Esophagus muscularis mucosa (tissue), 4 donors: ENCODE data around the gene NEB. TPM values are rescaled to one million over a fixed set of nuclear protein-coding genes. Genes with fewer than 3 reads are reported as not detected.
"Not testable (repeated sequence)": the region's sequence is repeated elsewhere in the genome, so short reads cannot be mapped to it uniquely, and the experiment has no call there.

Experiments
- DNase-seq: peaks from one replicate; pipeline ENCODE4 v3.0.0-alpha.2; 2017; ENCODE audit errors: extremely low spot score
- H3K27ac ChIP-seq, 4 donors: fragments of 200-600 bp; sonication (generic); replicated peaks in 1 of 4; 1 replicate in 3 of 4; 2 replicates in 1 of 4; pipeline ENCODE4 v1.5.1; 2016 to 2019; ENCODE audit warnings: mild to moderate bottlenecking in 1 of 4
- H3K27me3 ChIP-seq, 4 donors: fragments of 200-600 bp; sonication (generic); one replicate each; pipeline versions ENCODE4 v1.5.1 to v1.6.0; 2016 to 2019
- H3K36me3 ChIP-seq, 4 donors: fragments of 200-600 bp; sonication (generic); one replicate each; pipeline ENCODE4 v1.5.1; 2016 to 2019
- H3K4me1 ChIP-seq, 4 donors: fragments of 200-600 bp; sonication (generic); one replicate each; pipeline ENCODE4 v1.5.1; 2016 to 2019
- H3K4me3 ChIP-seq, 4 donors: fragments of 200-600 bp; sonication (generic); 1 replicate in 2 of 4; 2 replicates in 2 of 4; pipeline ENCODE4 v1.5.1; 2016 to 2019; ENCODE audit warnings: mild to moderate bottlenecking in 4 of 4, moderate library complexity in 1 of 4
- H3K9me3 ChIP-seq, 4 donors: fragments of 200-600 bp; sonication (generic); 1 replicate in 3 of 4; 2 replicates in 1 of 4; pipeline ENCODE4 v1.5.1; 2016 to 2019
- CTCF ChIP-seq, 3 experiments: fragments of 200-600 bp in 2 of 3; fragments of 450-650 bp in 1 of 3; sonication (generic) in 2 of 3; IDR thresholded peaks; one replicate each; pipeline ENCODE4 v1.5.1; 2017 to 2019; ENCODE audit warnings: antibody characterized with exemption in 3 of 3, mild to moderate bottlenecking in 2 of 3, moderate library complexity in 1 of 3
- WGBS: methylation state at CpG from one replicate; pipeline ENCODE4 v1.1.5; 2018; 5-methylcytosine and 5-hydroxymethylcytosine counted together
- intact Hi-C: fragments of 100-400 bp; cut with DNase I; formaldehyde crosslinking; loops from one replicate; pipeline ENCODE4 v1.15.1; 2023
- total RNA-seq, 4 donors: library from RNA; depleted of rRNA; stranded (reverse); fragments of >200 nt; gene quantifications; one replicate each; pipeline versions ENCODE4 v1.1.0 to v1.2.1, GENCODE V29; 2016

The NEB gene
- total RNA-seq, 4 donors from 2014 or later, result 0.23 to 0.84 (median 0.54) TPM

- H3K9me3 ChIP-seq, intact Hi-C loops, DNase-seq, H3K36me3 ChIP-seq, H3K27ac ChIP-seq, H3K27me3 ChIP-seq, H3K4me1 ChIP-seq, H3K4me3 ChIP-seq: not testable (repeated sequence)
- WGBS, result no CpG with 5 or more reads among the region's 2 CpGs
Measured at GRCh38 chr2:151603530-151603929, 130.7 kb downstream of the NEB start.

GRCh38 chr2:151602402-151602801 lies 131.9 kb downstream of the NEB start:
- H3K27me3 ChIP-seq, H3K9me3 ChIP-seq, intact Hi-C loops, H3K4me3 ChIP-seq, H3K36me3 ChIP-seq, H3K4me1 ChIP-seq, H3K27ac ChIP-seq, DNase-seq: not testable (repeated sequence)
- no CpG with 5 or more reads among the region's 5 CpGs for WGBS

- H3K27me3 ChIP-seq, DNase-seq, H3K9me3 ChIP-seq, H3K4me1 ChIP-seq, H3K4me3 ChIP-seq, H3K36me3 ChIP-seq, H3K27ac ChIP-seq, intact Hi-C loops: not testable (repeated sequence)
- WGBS, result no CpG with 5 or more reads among the region's 4 CpGs
Measured at GRCh38 chr2:151601803-151602202, 132.5 kb downstream of the NEB start.

GRCh38 chr2:151596903-151597608 lies 137.2 kb downstream of the NEB start:
- DNase-seq, H3K9me3 ChIP-seq, H3K4me1 ChIP-seq, H3K4me3 ChIP-seq, H3K27me3 ChIP-seq, H3K36me3 ChIP-seq, H3K27ac ChIP-seq, intact Hi-C loops: not testable (repeated sequence)
- no CpG with 5 or more reads among the region's 4 CpGs for WGBS

- H3K4me3 ChIP-seq, DNase-seq, H3K9me3 ChIP-seq, H3K27ac ChIP-seq, intact Hi-C loops, H3K4me1 ChIP-seq, H3K27me3 ChIP-seq, H3K36me3 ChIP-seq: not testable (repeated sequence)
- WGBS, result 84% methylated on average over 4 of the region's 4 CpGs
Measured at GRCh38 chr2:151591908-151592255, 142.4 kb downstream of the NEB start.

GRCh38 chr2:151591250-151591907 lies 142.9 kb downstream of the NEB start:
- intact Hi-C loops, H3K27ac ChIP-seq, H3K36me3 ChIP-seq, H3K4me1 ChIP-seq, H3K27me3 ChIP-seq, DNase-seq, H3K4me3 ChIP-seq, H3K9me3 ChIP-seq: not testable (repeated sequence)
- peak in 1 of 3 experiments; percentile 28 for TF ChIP-seq CTCF (IDR thresholded peaks at IDR 0.05)
- 60% methylated on average over 2 of the region's 5 CpGs for WGBS

- intact Hi-C loops, H3K4me1 ChIP-seq, DNase-seq: not testable (repeated sequence)
Measured at GRCh38 chr2:151581300-151581699, 153.0 kb downstream of the NEB start.

GRCh38 chr2:151580697-151581096 lies 153.6 kb downstream of the NEB start:
- H3K27ac ChIP-seq, H3K36me3 ChIP-seq, intact Hi-C loops, DNase-seq, H3K4me3 ChIP-seq, H3K9me3 ChIP-seq, H3K4me1 ChIP-seq, H3K27me3 ChIP-seq: not testable (repeated sequence)
- no CpG with 5 or more reads among the region's 4 CpGs for WGBS

More at GRCh38 chr2:151581300-151581699, 153.0 kb downstream of the NEB start:
- H3K4me3 ChIP-seq, H3K27ac ChIP-seq, H3K36me3 ChIP-seq, H3K9me3 ChIP-seq, H3K27me3 ChIP-seq: not testable (repeated sequence)
- WGBS, result 91% methylated on average over 4 of the region's 5 CpGs
